Posterior vena cava (tissue), 2 donors: ENCODE results near the gene CRISP3. TPM values are rescaled to one million over a fixed set of nuclear protein-coding genes. Genes with fewer than 3 reads are reported as not detected.
"Not testable (repeated sequence)": the region's sequence is repeated elsewhere in the genome, so short reads cannot be mapped to it uniquely, and the experiment has no call there.

ENCODE experiments used
- DNase-seq: peaks from one replicate; pipeline ENCODE4 v3.0.0-alpha.2; 2020; ENCODE audit warnings: low spot score
- intact Hi-C, 2 donors: fragments of 100-400 bp; cut with DNase I; formaldehyde crosslinking; loops; one replicate each; pipeline versions ENCODE4 v1.14.1 to v1.14.2; 2022 to 2023
- long read RNA-seq, 2 donors: library from polyadenylated mRNA; unstranded; transcript quantifications; one replicate each; pipeline ENCODE4 v2.0.0, GENCODE V29; 2020 to 2021
- total RNA-seq, 2 donors: library from RNA; stranded (reverse); fragmentation: NEBNext Ultra II Directional; extraction: Animal tissue kit (Norgen Biotek cat#: 25700); gene quantifications; one replicate each; pipeline ENCODE4 v1.2.1, GENCODE V29; 2021
- donor health status: DM: yes; HTN: yes; CAD: no.
- donor health status: DM: yes; HTN: yes; CAD: no.

The CRISP3 gene
- under 1 TPM; 0.10 to 0.19 TPM for total RNA-seq
- long read RNA-seq, donor 1: 0 reads
- long read RNA-seq, donor 2: 0 reads

DNA sequence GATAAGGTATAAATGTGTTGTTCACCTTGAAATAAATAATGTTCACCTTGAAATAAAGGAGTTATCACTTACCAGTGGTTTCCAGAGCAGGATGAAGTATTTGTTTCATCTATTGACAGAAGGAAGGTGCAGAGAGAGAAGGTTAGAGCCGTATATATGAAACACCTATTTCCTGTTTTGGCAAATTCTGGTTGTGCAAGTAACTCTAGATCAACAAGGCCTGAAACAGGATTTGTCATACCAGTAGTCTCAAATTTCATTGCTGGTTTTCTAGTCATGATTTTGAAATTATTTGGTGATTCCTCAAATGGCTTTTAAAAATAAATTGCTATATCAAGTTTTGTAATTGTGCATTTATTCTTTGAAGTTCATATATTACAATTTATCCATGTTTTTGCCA, at the start of gene CRISP3:
CRISP3 (minus strand) TSS at position 130 of the 400 bp plus-strand sequence; CDS start at position 109, 21 bp downstream.
- intact Hi-C loops: no loop called here
- no peak for DNase-seq

DNA sequence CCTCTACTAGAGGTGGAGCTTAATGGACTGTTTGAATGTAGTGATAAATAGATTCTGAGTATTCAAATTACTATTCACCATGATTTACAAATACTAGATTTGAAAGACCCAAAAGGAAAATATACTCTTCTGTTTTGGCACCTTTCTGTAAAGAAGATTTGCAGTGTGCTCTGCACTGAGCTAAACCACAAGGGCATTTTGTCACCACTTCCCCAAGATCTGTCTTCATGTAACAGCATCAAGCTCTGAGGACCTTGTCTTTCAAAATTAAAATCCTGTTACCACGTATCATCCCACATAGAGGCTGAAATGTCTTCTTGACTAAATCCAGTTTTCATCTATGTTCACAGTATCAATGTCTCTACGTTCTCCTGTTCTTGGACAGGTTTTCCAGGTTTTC, 46.2 kb upstream of the CRISP3 start:
- DNase-seq: no peak
- intact Hi-C loops: no loop called here

- intact Hi-C loops: no loop called here
- DNase-seq: no peak
These were observed 43.0 kb upstream of the CRISP3 start, which contains the start of gene PGK2 for GRCh38 chr6:49787176-49787575. TSS of gene PGK2 (minus strand) at chr6:49787285. CDS start at chr6:49787187, 98 bp downstream.

GRCh38 chr6:49784272-49784671, 40.1 kb upstream of the CRISP3 start:
- DNase-seq: no peak
- intact Hi-C loops: no loop called here

DNA sequence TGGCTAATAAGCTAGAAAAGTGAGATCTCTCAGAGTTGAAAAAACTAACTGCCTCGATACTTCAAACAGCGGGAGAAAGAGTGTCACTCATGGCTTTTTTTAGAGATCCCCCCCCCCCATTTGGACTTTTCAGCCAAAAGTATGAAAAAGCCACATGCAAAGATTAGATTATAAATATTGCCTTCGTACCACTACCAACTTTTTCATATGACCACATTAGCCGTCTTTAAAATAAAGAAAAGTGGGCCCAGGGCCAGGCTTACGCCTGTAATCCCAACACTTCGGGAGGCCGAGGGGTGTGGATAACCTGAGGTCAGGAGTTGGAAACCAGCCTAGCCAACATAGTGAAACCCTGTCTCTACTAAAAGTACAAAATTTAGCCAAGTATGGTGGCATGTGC, 38.5 kb upstream of the CRISP3 start:
- DNase-seq: no peak
- intact Hi-C loops: no loop called here

DNA sequence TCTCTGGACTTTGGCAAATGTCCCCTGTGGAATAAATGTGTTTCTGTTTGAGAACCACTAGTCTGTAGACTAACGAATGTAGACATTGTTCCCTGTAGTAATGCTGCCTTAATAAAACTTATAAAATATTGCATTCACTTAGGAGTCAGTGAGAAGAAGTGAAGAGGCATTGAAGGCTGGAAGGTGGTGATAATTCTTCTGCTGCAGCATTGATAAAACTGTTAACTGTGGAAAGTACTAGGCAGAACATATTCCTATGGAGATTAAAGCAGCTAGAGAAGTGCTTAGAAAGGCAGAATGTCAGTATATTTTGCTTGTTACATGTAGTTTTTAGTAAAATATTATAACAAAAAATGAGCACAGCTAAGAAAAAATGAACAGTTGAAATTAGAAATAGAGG, 38.1 kb upstream of the CRISP3 start:
- DNase-seq: no peak
- intact Hi-C loops: no loop called here

DNA sequence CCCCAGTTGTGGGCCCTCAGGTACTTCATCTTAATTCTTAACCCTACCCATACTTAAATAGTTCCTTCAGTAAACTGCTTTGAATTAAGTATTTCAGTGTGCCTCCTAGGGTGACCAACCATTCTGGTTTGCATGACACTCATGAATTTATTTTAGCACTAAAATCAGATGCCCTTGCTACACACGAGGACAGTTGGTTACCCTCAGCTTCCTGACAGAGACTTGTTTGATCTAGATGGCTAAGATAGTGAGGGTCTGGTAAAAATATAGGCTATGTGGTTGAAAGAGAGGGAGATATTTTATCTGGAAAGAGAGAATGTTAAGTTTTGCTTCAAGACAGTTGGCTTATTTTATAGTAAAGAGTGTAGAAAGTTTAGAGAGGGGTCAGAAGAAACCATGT, 32.3 kb upstream of the CRISP3 start:
- no peak for DNase-seq
- intact Hi-C loops: no loop called here

DNA sequence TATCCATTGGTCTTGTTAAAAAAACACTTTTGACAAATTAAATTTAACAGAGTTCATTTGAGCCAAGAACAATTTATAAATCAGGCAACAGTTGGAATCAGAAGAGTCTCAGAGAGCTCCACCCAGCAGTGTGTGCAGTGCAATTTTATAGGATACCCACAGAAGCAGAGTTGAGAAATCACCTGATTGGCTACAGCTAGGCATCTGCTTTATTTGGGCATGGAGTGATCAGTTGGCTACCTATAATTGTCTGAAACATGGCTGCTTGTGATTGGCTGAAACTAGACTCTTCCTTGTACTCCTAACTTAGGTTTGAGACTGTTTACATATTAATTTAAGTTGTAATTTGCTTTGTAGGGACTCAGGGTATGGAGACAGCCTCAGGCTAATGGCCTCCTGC, 30.9 kb upstream of the CRISP3 start:
- no peak for DNase-seq
- intact Hi-C loops: no loop called here

DNA sequence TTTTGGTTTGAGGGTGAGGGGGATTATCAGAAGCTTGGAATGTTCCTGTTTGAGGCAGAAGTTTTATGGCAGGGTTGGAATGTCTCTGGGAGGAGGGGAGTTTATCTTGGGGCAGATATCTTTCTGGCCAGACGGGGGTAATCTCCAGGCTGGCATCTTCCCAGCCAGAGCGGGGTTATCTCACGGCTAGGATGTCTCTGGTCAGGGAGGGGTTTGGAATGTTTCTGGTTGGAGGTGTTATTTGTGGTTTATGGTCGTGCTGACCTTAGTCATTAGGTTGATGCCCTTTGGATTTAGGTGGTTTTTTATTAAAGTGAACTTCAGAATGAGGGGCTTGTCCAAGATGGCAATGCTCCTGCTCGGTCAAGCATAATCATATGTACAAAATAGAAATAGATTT, 28.1 kb upstream of the CRISP3 start:
- no peak for DNase-seq
- intact Hi-C loops: no loop called here

- intact Hi-C loops: loop anchor here in 1 of 2 donors (5.0 kb wide), 1 partner anchor 1244 kb away; no protein-coding TSS in a partner anchor
- no peak for DNase-seq
These were observed 22.6 kb upstream of the CRISP3 start for GRCh38 chr6:49766762-49767161.

GRCh38 chr6:49764571-49765236, 20.5 kb upstream of the CRISP3 start:
- intact Hi-C loops: loop anchor here in 1 of 2 donors (5.0 kb wide), 1 partner anchor 1242 kb away; no protein-coding TSS in a partner anchor
- no peak for DNase-seq

DNA sequence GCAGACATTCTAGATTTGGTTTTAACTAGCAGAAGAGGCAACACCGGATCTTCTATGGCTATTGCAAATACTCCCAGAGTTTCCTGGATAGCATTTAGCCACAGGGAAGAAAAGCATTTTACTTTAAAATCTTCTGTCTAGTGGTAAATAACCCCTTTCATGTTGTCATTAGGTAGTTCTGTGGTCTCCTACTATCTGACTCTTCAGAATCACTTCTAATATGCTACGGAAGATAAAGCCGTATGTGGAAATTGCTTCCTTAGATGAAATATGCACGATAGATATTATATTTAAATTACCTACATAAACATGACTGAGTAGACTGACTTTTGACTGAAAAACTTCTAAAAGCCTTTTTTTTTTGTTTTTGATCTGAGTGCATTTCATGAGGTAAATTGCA, 759 bp downstream of the CRISP3 start:
- intact Hi-C loops: no loop called here
- DNase-seq: no peak

DNA sequence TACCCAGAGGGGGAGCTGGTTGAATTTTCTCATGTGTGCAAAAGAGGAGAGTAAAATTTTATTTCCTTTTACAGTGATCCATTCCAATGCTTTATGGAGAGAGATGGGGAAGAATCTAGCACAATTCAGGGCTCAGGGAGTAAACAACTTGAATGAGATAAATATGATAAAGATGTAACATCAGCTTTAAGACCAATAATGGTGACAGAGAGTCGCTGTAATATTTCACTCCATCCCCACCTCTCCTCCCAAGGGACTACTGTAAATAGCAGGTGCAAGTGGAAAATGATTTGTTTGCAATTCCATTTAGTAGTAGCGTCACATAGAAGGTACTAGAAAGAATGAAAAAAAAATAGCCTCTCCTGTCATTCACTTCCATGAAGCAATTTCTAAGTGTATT, 4.8 kb downstream of the CRISP3 start:
- intact Hi-C loops: no loop called here
- no peak for DNase-seq

GRCh38 chr6:49736017-49736508, 8.1 kb downstream of the CRISP3 start:
- DNase-seq: no peak
- intact Hi-C loops: no loop called here

DNA sequence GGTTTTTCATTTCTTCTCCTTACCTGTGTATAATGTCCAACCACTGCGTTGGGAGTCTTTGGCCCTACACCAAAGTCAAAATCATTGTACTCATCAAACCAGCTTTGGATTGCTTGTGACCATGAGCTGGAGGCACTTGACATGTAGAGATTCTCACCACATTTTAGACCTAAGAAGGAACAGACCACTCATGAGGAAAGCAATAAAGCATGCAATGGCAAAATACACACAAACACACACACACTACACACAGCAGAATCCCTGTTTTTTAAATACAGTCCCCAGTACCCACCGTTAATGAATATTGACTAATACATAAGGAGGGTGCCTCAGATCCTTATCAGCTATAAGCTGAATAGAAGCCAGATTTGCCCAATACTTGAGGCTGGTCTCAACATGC, 10.5 kb downstream of the CRISP3 start:
- intact Hi-C loops: no loop called here
- DNase-seq: no peak

- no peak for DNase-seq
- intact Hi-C loops: no loop called here
These were observed 11.4 kb downstream of the CRISP3 start for GRCh38 chr6:49732781-49733180.

DNA sequence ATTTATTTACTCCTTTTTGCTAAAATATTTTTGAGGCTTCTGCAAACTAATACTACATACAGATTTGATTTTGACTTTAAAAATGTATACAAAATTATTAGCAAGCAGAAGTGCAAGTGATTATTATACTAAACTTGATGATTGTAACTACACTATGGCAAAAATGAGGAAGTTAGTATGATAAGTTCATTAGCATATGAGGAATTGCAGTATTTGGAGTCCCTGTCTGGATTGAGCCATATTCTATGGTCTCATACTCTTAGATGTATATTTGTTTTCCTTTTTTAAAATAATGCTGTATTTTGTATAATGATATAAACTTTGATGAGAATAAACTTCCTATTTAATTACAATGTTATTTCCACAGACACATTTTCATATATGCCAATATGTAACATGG, 13.9 kb downstream of the CRISP3 start:
- DNase-seq: no peak
- intact Hi-C loops: no loop called here

DNA sequence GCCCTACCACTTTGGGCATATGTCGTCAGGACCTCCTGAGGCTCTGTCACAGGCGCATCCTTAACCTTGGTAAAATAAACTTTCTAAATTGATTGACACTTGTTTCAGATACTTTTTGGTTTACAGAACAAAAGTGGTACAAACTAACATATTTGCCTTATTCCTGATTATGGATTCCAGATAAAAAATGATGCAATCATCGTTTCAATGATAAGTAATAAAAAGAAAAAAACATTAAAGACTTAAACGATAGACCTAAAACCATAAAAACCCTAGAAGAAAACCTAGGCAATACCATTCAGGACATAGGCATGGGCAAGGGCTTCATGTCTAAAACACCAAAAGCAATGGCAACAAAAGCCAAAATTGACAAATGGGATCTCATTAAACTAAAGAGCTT, 20.3 kb downstream of the CRISP3 start:
- DNase-seq, intact Hi-C loops: not testable (repeated sequence)

DNA sequence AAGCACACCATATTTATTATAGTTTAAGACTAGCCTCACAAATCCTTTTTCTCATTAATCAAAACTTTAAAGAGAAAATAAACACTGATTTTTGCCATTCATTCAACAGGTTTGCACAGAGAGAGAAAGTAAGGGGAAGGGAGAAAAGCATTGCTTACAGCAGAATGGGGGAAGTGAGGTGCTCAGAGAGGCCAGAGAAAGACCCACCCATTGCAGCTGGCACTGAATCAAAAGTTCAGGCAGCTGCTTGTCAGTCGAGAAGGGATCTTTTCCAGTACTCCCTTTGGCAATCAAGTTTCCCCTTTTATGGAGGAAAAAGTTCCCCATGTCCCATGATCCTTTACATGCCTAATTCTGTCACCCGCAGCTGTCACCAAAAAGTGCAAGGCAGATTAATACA, 22.9 kb downstream of the CRISP3 start:
- intact Hi-C loops: no loop called here
- no peak for DNase-seq

GRCh38 chr6:49720372-49720771, 23.8 kb downstream of the CRISP3 start:
- intact Hi-C loops: no loop called here
- no peak for DNase-seq

DNA sequence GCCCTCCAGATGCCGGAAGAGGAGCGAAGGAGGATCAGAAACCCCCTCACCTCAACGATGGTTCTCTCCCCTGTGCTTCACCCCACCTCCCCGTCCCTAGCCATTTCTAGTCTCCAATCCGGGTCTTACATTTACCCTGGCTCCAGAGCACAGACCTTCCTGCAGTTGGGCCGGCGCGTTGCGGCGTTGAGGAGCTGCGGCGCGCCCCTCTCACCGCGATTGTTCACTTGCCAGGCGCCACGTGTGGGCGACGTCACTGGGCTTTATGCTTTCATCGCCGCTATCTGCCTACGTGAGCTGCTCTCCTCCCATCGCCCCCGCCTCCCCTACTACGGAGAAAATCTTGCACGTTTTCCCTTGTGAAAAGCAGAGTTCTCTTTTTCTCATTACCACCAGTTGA, 30.8 kb downstream of the CRISP3 start, which contains the start of gene CRISP2:
CRISP2 (minus strand) TSS at position 198 of the 400 bp plus-strand sequence. CDS start 4,347 bp downstream, outside the sequence.
- DNase-seq: peak; percentile 72
- intact Hi-C loops: no loop called here
